Lung microvascular endothelial cell (primary cell): ENCODE data around the gene FHIP2A. TPM values are rescaled to one million over a fixed set of nuclear protein-coding genes. Genes with fewer than 3 reads are reported as not detected.
"Not testable (repeated sequence)": the region's sequence is repeated elsewhere in the genome, so short reads cannot be mapped to it uniquely, and the experiment has no call there.

Experiments
- DNase-seq, 2 donors: peaks; one replicate each; pipeline versions ENCODE4 v3.0.0 to v3.0.0-alpha.2; 2010; ENCODE audit warnings: low read depth in 2 of 2
- total RNA-seq: library from RNA; depleted of rRNA; stranded (reverse); fragments of >200 nt; gene quantifications from 2 replicates; pipeline ENCODE4 v1.2.1, GENCODE V29; 2014

Gene FHIP2A
- total RNA-seq, 1 donor from 2014 or later = 24.2 TPM

- DNase-seq = no peak
Observed at GRCh38 chr10:114816308-114816707, 5.3 kb upstream of the FHIP2A start.

- DNase-seq = no peak
Observed at GRCh38 chr10:114819322-114819721, 2.3 kb upstream of the FHIP2A start.

DNA sequence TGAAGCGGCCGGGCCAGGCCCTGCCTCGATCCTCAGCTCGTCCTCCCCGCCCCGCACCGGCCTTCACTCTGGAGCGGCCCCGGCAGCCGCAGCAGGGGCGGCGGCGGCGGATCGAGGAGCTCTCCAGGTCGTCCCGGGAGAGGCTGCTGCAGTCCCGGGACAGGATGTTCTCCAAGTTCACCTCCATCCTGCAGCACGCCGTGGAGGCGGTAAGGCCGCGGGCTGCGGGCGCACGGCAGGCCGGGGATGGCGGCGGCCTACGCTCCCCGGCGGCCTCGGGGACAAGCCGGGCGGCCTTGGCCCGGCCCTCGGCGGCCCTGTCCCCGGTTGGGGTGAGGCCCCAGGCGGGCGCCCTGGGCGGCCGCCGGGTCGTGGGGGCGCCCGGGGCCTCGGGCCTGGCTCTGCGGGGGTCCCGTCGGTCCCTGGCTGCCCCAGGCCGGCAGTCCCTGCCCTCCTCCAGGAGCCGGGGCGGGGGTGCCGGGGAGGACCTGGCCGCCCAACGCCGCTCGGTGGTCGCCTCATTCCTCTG lies 399 bp downstream of the FHIP2A start:
- DNase-seq = peak; percentile 57 to 61

- DNase-seq = peak; percentile 73 to 89
Observed at GRCh38 chr10:114822444-114823076, 980 bp downstream of the FHIP2A start.

- peak; percentile 40 to 53 for DNase-seq
Observed at GRCh38 chr10:114823077-114823463, 1.5 kb downstream of the FHIP2A start.

GRCh38 chr10:114824391-114824790 lies 2.8 kb downstream of the FHIP2A start:
- peak in 1 of 2 donors; percentile 1 for DNase-seq

- peak in 1 of 2 donors; percentile 64 for DNase-seq
Observed at GRCh38 chr10:114825513-114826253, 4.1 kb downstream of the FHIP2A start.

DNA sequence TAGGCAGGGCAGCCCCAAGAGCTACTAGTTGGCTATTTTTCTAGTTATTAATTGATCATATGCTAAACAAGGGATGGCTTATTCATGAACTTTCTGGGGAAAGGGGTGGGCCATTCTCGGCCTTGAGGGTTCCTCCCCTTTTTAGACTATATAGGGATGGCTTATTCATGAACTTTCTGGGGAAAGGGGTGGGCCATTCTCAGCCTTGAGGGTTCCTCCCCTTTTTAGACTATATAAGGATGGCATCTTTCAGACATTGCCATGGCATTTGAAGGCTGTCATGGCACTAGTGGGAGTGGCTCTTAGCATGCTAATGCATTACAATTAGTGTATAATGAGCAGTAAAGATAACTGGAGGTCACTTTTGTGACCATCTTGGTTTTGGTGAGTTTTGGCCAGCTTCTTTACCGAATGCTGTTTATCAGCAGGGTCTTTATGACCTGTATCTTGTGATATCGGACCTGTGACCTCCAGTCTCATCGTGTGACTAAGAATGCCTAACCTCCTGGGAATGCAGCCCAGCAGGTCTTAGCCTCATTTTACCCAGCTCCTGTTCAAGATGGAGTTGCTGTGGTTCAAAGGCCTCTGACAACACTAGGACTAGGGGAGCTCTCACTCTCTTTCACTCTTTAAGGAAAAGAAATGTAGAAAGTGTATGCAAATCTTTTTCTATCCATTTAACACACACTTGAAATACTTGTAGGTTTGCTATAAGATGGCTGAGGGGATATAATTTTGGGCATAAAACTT lies 7.8 kb downstream of the FHIP2A start:
- DNase-seq = no peak

GRCh38 chr10:114831186-114831867 lies 9.7 kb downstream of the FHIP2A start:
- no peak for DNase-seq

- no peak for DNase-seq
Observed at GRCh38 chr10:114837690-114838089, 16.1 kb downstream of the FHIP2A start.

DNA sequence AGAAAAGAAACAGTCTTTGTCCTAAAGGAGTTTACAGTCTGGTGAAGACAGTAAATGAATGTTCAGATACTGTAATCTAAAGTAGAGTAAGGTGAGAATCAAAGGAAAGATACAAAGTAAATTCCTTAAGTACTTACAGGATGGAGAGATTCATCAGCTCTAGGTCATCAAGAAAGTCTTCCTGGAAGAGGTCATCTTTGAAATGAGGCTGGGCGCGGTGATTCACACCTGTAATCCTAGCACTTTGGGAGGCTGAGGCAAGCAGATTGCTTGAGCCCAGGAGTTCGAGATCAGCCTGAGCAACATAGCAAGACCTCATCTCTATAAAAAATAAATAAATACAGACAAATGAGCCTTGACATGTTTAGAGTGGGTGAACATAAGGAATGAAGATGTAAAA lies 18.3 kb downstream of the FHIP2A start:
- no peak for DNase-seq

DNA sequence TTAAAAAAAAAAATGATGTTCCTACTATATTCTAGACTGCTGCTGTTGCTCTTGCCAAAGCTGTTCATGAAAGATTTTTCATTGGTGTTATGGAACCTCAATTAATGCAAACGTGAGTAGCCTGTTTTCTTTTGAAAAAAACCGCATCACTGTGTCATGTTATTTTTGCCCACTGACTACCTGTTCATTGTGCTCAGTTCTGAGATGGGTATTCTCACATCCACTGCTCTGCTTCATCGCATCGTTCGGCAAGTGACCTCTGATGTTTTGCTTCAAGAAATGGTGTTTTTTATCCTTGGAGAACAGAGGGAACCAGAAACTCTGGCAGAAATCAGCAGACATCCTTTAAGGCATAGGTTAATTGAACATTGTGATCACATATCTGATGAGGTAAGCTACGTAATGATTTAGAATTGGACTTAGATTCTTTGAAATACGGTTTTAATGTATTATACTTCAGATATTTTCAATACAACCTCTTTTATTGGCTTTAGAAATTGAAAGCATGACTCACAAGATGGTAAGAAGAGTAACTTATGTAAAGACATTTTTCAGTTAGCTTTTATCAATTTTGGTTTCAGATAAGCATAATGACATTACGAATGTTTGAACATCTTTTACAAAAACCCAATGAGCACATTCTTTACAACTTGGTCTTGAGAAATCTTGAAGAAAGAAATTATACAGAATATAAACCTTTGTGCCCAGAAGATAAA lies 24.6 kb downstream of the FHIP2A start:
- DNase-seq = no peak

DNA sequence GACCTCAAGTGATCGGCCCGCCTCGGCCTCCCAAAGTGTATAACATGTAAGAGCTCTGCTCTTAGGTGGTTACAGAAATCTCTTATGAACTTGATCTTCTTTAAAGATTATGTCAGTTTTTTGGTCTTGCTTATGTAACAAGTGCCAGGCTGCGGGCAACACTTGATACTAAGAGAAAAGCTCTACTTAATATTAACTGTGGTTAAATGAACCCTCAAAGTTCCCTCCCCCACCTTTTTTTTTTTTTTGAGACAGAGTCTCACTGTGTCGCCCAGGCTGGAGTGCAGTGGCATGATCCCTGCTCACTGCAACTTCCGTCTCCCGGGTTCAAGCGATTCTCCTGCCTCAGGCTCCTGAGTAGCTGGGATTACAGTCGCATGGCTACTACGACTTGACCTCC lies 25.9 kb downstream of the FHIP2A start:
- not testable (repeated sequence) for DNase-seq

DNA sequence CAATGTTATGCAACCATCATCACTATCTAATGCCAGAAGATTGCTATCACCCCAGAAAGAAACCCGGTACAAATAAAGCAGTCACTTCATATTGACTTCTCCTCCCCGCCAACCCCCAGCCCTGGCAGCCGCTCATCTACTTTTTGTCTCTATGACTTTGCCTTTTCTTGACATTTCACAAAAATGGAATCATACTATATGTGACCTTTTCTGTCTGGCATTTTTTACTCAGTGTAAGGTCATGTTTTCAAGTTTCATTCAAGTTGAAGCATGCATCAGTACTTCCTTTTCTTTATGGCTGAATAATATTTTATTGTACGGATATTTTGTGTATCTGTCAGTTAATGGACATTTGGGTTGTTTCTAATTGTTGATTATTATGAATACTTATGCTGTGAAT lies 28.1 kb downstream of the FHIP2A start:
- DNase-seq = no peak

DNA sequence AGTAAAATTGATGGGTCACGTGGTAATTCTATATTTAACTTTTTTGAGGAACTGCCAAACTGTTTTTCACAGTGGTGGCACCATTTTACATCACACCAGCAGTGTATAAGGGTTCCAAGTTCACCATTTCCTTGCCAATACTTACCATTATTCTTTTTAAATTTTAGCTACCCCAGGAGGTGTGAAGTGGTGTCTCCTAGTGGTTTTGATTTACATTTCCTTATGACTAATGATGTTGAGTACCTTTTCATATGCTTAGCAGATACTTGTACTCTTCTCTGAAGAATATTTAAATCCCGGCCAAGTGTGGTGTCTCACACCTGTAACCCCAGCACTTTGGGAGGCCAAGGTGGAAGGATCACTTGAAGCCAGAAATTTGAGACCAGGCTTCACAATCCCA lies 28.5 kb downstream of the FHIP2A start:
- DNase-seq = no peak

DNA sequence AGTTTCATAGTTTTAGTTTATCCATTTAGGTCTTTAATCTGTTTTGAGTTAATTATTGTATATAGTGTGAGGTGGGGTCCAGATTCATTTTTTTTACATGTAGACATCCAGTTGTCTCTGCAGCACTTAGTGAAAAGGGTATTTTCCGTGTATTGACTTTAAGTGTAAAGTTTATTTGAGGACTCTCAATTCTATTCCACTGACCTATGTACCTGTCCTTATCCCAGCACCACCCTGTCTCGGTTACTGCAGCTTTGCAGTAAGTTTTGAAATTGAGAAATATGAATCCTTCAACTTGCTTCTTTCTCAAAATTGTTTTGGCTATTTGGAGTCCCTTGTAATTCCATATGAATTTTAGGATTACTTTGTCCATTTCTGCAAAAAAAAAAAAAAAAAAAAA lies 29.8 kb downstream of the FHIP2A start:
- no peak for DNase-seq

DNA sequence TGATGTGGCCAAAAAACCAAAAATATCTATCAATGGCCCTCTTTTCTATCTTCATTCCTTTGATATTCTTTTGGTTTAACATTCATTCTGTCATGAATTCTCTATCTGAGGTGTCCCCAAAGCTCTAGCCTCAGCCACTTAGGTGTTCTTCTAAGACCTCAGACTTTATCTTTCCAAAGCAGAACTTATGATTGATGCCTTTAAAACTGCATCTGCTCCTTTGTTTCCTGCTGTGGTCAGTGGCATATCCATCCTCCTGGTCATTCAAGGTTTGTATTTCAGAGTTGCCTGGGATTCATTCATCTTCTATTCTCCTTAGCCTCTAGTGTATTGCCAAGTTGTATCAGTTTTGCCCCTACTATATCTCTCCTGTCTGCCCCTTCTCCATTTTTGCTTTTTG lies 30.6 kb downstream of the FHIP2A start:
- peak in 1 of 2 donors; percentile 46 for DNase-seq

DNA sequence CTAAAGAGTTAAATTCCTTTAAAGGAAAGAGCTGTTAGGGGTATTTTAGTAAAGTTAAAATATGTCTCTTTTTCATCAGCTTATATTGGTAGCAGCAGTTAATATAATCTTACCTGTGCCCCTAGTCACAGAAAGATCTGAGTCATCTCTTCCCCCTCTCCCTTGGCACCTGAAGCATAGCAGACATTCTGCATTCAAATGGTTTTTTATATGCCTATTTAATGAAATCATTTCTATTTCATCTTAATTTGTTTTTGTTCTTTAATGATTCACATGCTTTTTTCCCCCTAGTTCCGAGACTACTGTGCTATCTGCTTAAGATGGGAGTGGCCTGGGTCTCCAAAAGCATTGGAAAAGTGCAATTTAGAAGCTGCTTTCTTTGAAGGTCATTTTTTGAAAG lies 33.3 kb downstream of the FHIP2A start:
- no peak for DNase-seq

DNA sequence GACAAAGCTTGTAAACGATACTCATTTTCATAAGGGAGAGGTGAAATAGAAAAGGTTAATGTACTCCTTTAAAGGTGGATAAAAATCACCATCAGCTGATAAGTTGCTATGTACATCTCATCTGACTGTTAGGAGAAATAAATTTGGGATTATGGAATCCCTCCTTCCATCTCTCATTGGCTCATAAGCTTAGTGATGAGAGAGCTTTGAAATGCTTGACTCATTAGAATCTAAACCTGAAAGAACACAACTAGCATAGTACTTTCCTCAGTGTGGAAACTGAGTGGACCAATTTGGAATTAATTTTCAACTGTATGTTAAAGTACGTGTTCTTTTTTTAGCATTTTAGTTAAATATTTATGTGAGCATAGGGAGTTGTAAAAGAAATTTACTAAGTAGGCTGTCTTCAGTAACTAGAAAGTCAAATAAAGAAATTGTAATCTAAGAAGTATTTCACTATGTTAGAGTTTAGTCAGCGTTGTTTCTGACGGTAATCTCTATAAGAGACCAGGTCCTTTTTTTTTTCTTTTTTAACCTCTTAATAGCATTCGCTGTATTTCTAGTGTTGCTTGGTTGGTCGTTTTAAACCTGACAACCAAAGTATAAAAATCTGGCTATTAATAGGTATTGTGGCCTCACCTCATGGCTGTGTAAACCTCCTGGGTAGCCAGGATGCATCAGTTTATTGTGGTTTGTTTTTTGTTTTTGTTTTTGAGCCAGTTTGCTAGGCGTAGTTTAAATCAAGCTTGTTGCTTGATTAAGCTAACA lies 34.4 kb downstream of the FHIP2A start:
- peak; percentile 36 to 37 for DNase-seq
